ENCODE results near the gene METAP2.

Gene METAP2

GRCh38 chr12:95465275-95465674, 8.7 kb upstream of the METAP2 start:
- Histone ChIP-seq H3K4me1 (ENCODE audit: control insufficient read depth in 1 of 2, insufficient read depth in 1 of 2, low read depth in 1 of 2, low read length in 1 of 2) (no peaks in the 10 kb centered on the region), H3K27ac (no peak overlapping the region), H3K9me3 (no peaks in the 10 kb centered on the region), H3K36me3 (no peaks in the 10 kb centered on the region), H3K4me3 (ENCODE audit: low read depth in 1 of 2, low read length in 1 of 2) (no peak overlapping the region), H3K27me3 (no peaks in the 10 kb centered on the region)
- TF ChIP-seq, protein P1, sequence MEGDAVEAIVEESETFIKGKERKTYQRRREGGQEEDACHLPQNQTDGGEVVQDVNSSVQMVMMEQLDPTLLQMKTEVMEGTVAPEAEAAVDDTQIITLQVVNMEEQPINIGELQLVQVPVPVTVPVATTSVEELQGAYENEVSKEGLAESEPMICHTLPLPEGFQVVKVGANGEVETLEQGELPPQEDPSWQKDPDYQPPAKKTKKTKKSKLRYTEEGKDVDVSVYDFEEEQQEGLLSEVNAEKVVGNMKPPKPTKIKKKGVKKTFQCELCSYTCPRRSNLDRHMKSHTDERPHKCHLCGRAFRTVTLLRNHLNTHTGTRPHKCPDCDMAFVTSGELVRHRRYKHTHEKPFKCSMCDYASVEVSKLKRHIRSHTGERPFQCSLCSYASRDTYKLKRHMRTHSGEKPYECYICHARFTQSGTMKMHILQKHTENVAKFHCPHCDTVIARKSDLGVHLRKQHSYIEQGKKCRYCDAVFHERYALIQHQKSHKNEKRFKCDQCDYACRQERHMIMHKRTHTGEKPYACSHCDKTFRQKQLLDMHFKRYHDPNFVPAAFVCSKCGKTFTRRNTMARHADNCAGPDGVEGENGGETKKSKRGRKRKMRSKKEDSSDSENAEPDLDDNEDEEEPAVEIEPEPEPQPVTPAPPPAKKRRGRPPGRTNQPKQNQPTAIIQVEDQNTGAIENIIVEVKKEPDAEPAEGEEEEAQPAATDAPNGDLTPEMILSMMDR (IDR thresholded peaks at IDR 0.05), result no peak

DNA sequence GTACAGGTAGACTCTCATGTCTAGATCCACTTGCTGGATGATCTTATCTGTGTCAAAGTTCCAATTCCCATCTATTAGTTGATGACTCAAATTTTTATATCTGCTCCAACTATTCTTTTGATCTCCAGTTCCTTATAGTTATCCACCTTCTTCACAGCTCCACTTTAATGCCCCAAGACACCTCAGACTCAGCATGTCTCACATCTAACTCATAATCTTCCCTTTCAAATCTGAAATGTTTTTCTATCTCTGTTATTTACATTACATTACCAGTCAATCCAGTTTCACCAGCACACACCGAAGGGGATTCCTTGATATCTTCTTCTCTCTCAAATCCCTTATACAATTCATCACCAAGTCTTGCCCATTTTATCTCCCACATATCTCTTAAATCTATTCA, 3.7 kb upstream of the METAP2 start:
- TF ChIP-seq, protein P1 (IDR thresholded peaks at IDR 0.05), result no peak
- Histone ChIP-seq H3K27me3 (peaks cover 15% of the 10 kb centered on the region), H3K36me3 (no peaks in the 10 kb centered on the region), H3K9me3 (no peaks in the 10 kb centered on the region), H3K4me3 (ENCODE audit: low read depth in 1 of 2, low read length in 1 of 2) (no peak overlapping the region), H3K4me1 (ENCODE audit: control insufficient read depth in 1 of 2, insufficient read depth in 1 of 2, low read depth in 1 of 2, low read length in 1 of 2) (peaks cover 20 to 21% of the 10 kb centered on the region in 2 experiments), H3K27ac (no peak overlapping the region)

- TF ChIP-seq, protein P1 (IDR thresholded peaks at IDR 0.05), result no peak
- H3K27ac ChIP-seq, result peak overlapping the region; percentile 74
- H3K36me3 ChIP-seq, result no peaks in the 10 kb centered on the region
- H3K4me3 ChIP-seq (ENCODE audit: low read depth in 1 of 2, low read length in 1 of 2), result peak overlapping the region; percentile 70 to 78
- no peaks in the 10 kb centered on the region for H3K9me3 ChIP-seq
- H3K4me1 ChIP-seq (ENCODE audit: control insufficient read depth in 1 of 2, insufficient read depth in 1 of 2, low read depth in 1 of 2, low read length in 1 of 2), result peaks cover 22% of the 10 kb centered on the region in 2 experiments
- peaks cover 15% of the 10 kb centered on the region for H3K27me3 ChIP-seq
These were observed 595 bp upstream of the METAP2 start for GRCh38 chr12:95473231-95473883.

DNA sequence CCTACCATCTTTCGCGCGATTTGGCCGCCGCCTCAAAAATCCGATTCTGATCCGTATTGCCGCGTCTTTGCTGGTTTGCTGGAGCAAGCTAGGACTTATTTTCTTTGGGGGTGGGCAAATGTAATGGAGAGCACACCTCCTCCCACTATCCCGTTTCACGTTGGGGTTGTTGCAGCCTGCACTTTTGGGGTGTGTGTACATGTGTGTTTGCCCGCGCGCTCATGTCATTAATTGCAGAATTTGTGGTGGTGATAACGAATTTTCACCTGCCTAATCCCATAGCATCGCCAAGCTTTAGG, 657 bp downstream of the METAP2 start:
- no peaks in the 10 kb centered on the region for H3K9me3 ChIP-seq
- H3K4me3 ChIP-seq (ENCODE audit: low read depth in 1 of 2, low read length in 1 of 2), result peak overlapping the region; percentile 70 to 78
- no peaks in the 10 kb centered on the region for H3K36me3 ChIP-seq
- TF ChIP-seq, protein P1 (IDR thresholded peaks at IDR 0.05), result no peak
- no peak overlapping the region for H3K27ac ChIP-seq
- peaks cover 15% of the 10 kb centered on the region for H3K27me3 ChIP-seq
- H3K4me1 ChIP-seq (ENCODE audit: control insufficient read depth in 1 of 2, insufficient read depth in 1 of 2, low read depth in 1 of 2, low read length in 1 of 2), result peaks cover 22% of the 10 kb centered on the region in 2 experiments

DNA sequence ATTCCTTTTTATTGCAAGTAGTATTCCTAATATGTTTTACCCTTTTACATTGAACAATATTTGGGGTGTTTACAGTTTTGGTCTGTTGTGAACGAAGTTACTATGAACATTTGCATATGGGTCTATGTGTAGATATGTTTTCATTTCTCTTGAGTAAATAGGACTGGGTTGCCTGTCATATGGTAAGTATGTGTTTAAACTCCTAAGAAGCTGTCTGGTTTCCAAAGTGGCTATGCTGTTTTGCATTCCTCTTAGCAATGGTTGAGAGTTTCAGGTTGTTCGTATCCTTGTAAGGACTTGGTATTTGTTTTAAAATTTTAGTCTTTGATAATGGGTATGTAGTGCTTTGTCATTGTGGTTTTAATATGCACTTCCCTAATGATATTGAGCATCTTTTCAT, 6.3 kb downstream of the METAP2 start:
- Histone ChIP-seq H3K9me3 (no peaks in the 10 kb centered on the region), H3K36me3 (no peaks in the 10 kb centered on the region), H3K27ac (no peak overlapping the region), H3K4me3 (ENCODE audit: low read depth in 1 of 2, low read length in 1 of 2) (no peak overlapping the region), H3K4me1 (ENCODE audit: control insufficient read depth in 1 of 2, insufficient read depth in 1 of 2, low read depth in 1 of 2, low read length in 1 of 2) (peaks cover under 1 to 2% of the 10 kb centered on the region in 2 experiments), H3K27me3 (no peaks in the 10 kb centered on the region)
- TF ChIP-seq, protein P1 (IDR thresholded peaks at IDR 0.05), result no peak
